Endodermal cell (in vitro differentiated cells): ENCODE measurements around the gene AKAP13. TPM values are rescaled to one million over a fixed set of nuclear protein-coding genes. Genes with fewer than 3 reads are reported as not detected.

ENCODE experiments used
- DNase-seq: peaks from one replicate; pipeline ENCODE4 v3.0.0-alpha.2; 2017
- H3K27ac ChIP-seq: 2 replicates; pipeline ENCODE4 v1.5.1; 2013; ENCODE audit warnings: mild to moderate bottlenecking, low read depth, low read length, moderate library complexity
- H3K27me3 ChIP-seq: 2 replicates; pipeline ENCODE4 v1.6.1; 2013; ENCODE audit warnings: mild to moderate bottlenecking, low read length, moderate library complexity; ENCODE audit not compliant: insufficient read depth, control insufficient read depth, poor library complexity, severe bottlenecking
- H3K36me3 ChIP-seq: 2 replicates; pipeline ENCODE4 v1.7.0; 2013; ENCODE audit warnings: mild to moderate bottlenecking, low read length, moderate library complexity; ENCODE audit not compliant: control insufficient read depth, insufficient read depth
- H3K4me1 ChIP-seq: one replicate; pipeline ENCODE4 v1.7.0; 2013; ENCODE audit warnings: low read length; ENCODE audit not compliant: control insufficient read depth, insufficient read depth
- H3K4me3 ChIP-seq: 2 replicates; pipeline ENCODE4 v1.5.1; 2013; ENCODE audit warnings: mild to moderate bottlenecking, low read length, moderate library complexity
- H3K9ac ChIP-seq: 2 replicates; pipeline ENCODE4 v1.6.1; 2013; ENCODE audit warnings: mild to moderate bottlenecking, low read length, moderate library complexity; ENCODE audit not compliant: poor library complexity, severe bottlenecking; ENCODE audit errors: extremely low read depth
- H3K9me3 ChIP-seq: 2 replicates; pipeline ENCODE4 v1.6.1; 2013; ENCODE audit warnings: mild to moderate bottlenecking, low read length, moderate library complexity; ENCODE audit not compliant: control insufficient read depth
- H3K27ac Mint-ChIP-seq: 2 replicates; pipeline ENCODE4 v1.8.0; 2020; ENCODE audit warnings: mixed read lengths
- H3K27me3 Mint-ChIP-seq: 2 replicates; pipeline ENCODE4 v1.8.0; 2021; ENCODE audit warnings: mild to moderate bottlenecking, mixed read lengths; ENCODE audit not compliant: insufficient read depth
- H3K36me3 Mint-ChIP-seq: 2 replicates; pipeline ENCODE4 v1.8.0; 2020; ENCODE audit warnings: low read depth, mixed read lengths
- H3K4me1 Mint-ChIP-seq: 2 replicates; pipeline ENCODE4 v1.8.0; 2020; ENCODE audit warnings: mixed read lengths
- H3K4me3 Mint-ChIP-seq: 2 replicates; pipeline ENCODE4 v1.8.0; 2020; ENCODE audit warnings: mild to moderate bottlenecking, moderate library complexity, mixed read lengths
- H3K9me3 Mint-ChIP-seq: 2 replicates; pipeline ENCODE4 v1.8.0; 2020; ENCODE audit warnings: mild to moderate bottlenecking, mixed read lengths
- WGBS, 2 experiments: methylation state at CpG; one replicate each; pipeline versions ENCODE4 v1.1.5 to v1.1.7; 2013; ENCODE audit warnings: missing lambda C conversion rate in 2 of 2, mixed read lengths in 1 of 2; ENCODE audit not compliant: insufficient coverage in 1 of 2, insufficient read length in 1 of 2; 5-methylcytosine and 5-hydroxymethylcytosine counted together
- total RNA-seq, 2 donors: library from RNA; stranded (reverse); fragmentation: NEBNext Ultra II Directional in 1 of 2; extraction: Animal tissue kit (Norgen Biotek cat#: 25700) in 1 of 2; gene quantifications; 2 replicates in 1 of 2; 3 replicates in 1 of 2; pipeline ENCODE4 v1.2.1, GENCODE V29; 2021
- TF ChIP-seq, protein P1 (sequence below): fragments of 200-600 bp; sonication (generic); conservative IDR thresholded peaks from 2 replicates; pipeline ENCODE4 v1.5.0; 2021; ENCODE audit warnings: antibody characterized with exemption, mild to moderate bottlenecking

Gene AKAP13
- total RNA-seq, 2 donors from 2014 or later, result 115 to 131 TPM

DNA sequence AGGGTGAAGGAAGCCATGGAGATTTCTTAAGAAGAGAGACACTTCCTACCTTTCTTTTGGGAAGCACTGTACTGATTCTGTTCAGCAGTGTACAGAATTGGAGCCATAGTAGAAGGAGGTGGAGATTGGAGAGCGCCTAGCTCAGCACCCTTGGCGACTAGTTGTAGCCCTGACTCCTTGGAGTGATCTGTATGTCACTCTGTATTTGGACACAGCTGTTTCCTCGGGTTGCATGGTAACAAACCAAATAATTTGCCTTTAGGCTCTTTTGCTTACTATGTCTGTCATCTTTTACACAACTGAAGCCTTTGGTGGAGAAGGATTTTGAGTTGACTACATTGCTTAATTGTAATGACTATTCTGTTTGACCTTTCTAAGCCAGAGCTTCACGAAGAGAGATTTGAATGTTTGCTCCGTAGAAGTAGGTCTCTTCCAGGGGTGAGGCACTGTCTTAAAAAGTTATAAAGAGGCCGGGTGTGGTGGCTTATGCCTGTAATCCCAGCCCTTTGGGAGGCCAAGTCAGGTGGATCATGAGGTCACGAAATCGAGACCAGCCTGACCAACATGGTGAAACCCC, 77.1 kb downstream of the AKAP13 start:
- H3K27me3 Mint-ChIP-seq, result no peaks in the 10 kb centered on the region
- H3K9me3 Mint-ChIP-seq, result no peaks in the 10 kb centered on the region
- H3K36me3 Mint-ChIP-seq, result peaks cover 13% of the 10 kb centered on the region
- peaks cover 23% of the 10 kb centered on the region for H3K4me1 ChIP-seq
- no peaks in the 10 kb centered on the region for H3K9me3 ChIP-seq
- peaks cover 57% of the 10 kb centered on the region for H3K4me1 Mint-ChIP-seq
- H3K27ac ChIP-seq, result peak overlapping the region; percentile 13
- no peak for DNase-seq
- H3K36me3 ChIP-seq, result peaks cover 16% of the 10 kb centered on the region
- no peak overlapping the region for H3K4me3 Mint-ChIP-seq
- no peak overlapping the region for H3K4me3 ChIP-seq
- H3K9ac ChIP-seq, result no peak overlapping the region
- no peaks in the 10 kb centered on the region for H3K27me3 ChIP-seq
- TF ChIP-seq, protein P1, sequence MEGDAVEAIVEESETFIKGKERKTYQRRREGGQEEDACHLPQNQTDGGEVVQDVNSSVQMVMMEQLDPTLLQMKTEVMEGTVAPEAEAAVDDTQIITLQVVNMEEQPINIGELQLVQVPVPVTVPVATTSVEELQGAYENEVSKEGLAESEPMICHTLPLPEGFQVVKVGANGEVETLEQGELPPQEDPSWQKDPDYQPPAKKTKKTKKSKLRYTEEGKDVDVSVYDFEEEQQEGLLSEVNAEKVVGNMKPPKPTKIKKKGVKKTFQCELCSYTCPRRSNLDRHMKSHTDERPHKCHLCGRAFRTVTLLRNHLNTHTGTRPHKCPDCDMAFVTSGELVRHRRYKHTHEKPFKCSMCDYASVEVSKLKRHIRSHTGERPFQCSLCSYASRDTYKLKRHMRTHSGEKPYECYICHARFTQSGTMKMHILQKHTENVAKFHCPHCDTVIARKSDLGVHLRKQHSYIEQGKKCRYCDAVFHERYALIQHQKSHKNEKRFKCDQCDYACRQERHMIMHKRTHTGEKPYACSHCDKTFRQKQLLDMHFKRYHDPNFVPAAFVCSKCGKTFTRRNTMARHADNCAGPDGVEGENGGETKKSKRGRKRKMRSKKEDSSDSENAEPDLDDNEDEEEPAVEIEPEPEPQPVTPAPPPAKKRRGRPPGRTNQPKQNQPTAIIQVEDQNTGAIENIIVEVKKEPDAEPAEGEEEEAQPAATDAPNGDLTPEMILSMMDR, result no peak
- 84 to 96% methylated on average over 8 of the region's 8 CpGs for WGBS, 2 experiments
- peak overlapping the region; percentile 10 for H3K27ac Mint-ChIP-seq

DNA sequence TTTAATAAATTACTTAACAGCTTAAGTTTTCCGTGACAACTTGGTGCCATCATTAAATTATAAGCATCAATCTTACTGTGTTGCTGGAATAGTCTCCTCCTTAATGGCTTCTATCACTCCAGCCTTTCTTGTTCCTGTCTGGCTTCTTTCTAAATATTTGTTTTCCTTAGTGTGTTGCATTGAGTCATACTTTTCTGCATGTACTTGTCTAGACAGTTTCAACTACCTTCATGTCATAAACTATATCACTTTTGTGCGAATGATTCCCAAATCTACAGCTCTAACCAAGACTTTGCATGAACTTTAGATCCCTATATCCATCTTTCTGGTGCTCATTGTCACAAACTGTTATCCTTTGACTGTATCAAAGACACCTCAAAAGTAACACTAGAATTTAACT, 78.4 kb downstream of the AKAP13 start:
- Histone ChIP-seq H3K9ac (no peak overlapping the region), H3K27ac (no peak overlapping the region), H3K4me3 (no peak overlapping the region), H3K27me3 (no peaks in the 10 kb centered on the region), H3K9me3 (no peaks in the 10 kb centered on the region), H3K36me3 (peaks cover 16% of the 10 kb centered on the region), H3K4me1 (peaks cover 24% of the 10 kb centered on the region)
- TF ChIP-seq, protein P1, result no peak
- H3K27me3 Mint-ChIP-seq, result no peaks in the 10 kb centered on the region
- H3K27ac Mint-ChIP-seq, result no peak overlapping the region
- H3K36me3 Mint-ChIP-seq, result peaks cover 18% of the 10 kb centered on the region
- no peaks in the 10 kb centered on the region for H3K9me3 Mint-ChIP-seq
- DNase-seq, result no peak
- no peak overlapping the region for H3K4me3 Mint-ChIP-seq
- WGBS, 2 experiments, result 93 to 98% methylated on average over 2 of the region's 2 CpGs
- H3K4me1 Mint-ChIP-seq, result peaks cover 56% of the 10 kb centered on the region

DNA sequence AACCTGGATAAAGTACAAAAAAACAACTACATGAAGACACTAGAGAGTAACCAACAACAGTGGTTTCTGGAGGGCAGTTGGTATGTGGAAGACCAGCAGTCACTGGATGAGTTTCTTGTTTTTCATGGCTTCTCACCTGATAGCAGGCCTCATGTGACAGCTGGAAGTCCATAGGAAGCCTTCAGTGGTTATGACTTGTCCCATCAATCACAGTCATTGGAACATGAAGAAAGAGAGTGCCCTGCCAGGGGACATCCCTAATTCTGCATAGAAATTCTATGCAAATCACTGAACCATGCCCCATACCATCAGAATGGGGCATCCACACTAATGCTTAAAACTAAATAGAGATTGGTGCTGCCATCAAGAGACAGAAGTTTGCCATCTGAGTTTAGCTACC, 81.6 kb downstream of the AKAP13 start:
- TF ChIP-seq, protein P1, result no peak
- H3K9me3 ChIP-seq, result no peaks in the 10 kb centered on the region
- Mint-ChIP-seq H3K27ac (no peak overlapping the region), H3K27me3 (no peaks in the 10 kb centered on the region), H3K4me1 (peaks cover 37% of the 10 kb centered on the region), H3K36me3 (peaks cover 17% of the 10 kb centered on the region), H3K9me3 (peaks cover 2% of the 10 kb centered on the region), H3K4me3 (no peak overlapping the region)
- H3K36me3 ChIP-seq, result peaks cover 21% of the 10 kb centered on the region
- peaks cover 8% of the 10 kb centered on the region for H3K4me1 ChIP-seq
- no peak overlapping the region for H3K27ac ChIP-seq
- no peak overlapping the region for H3K9ac ChIP-seq
- no peak overlapping the region for H3K4me3 ChIP-seq
- H3K27me3 ChIP-seq, result no peaks in the 10 kb centered on the region
- DNase-seq, result no peak
